Left kidney (tissue), 2 donors: ENCODE measurements around the gene PAQR6. TPM values are rescaled to one million over a fixed set of nuclear protein-coding genes. Genes with fewer than 3 reads are reported as not detected.

ENCODE experiments used
- DNase-seq: peaks from one replicate; pipeline ENCODE4 v3.0.0-alpha.2; 2013
- polyA plus RNA-seq: library from polyadenylated mRNA; unstranded; fragments of 120-200 nt; gene quantifications from one replicate; pipeline ENCODE4 v1.2.1, GENCODE V29; 2013; ENCODE audit not compliant: insufficient read length

Gene PAQR6
- polyA plus RNA-seq, 1 donor = 6.0 TPM

- DNase-seq = no peak
Observed at GRCh38 chr1:156263288-156263655, 15.4 kb upstream of the PAQR6 start.

GRCh38 chr1:156262461-156263287 lies 14.8 kb upstream of the PAQR6 start:
- DNase-seq = no peak

- DNase-seq = no peak
Observed at GRCh38 chr1:156260896-156261295, 13.0 kb upstream of the PAQR6 start.

- DNase-seq = no peak
Observed at GRCh38 chr1:156259805-156260204, 11.9 kb upstream of the PAQR6 start.

- no peak for DNase-seq
Observed at GRCh38 chr1:156258859-156259258, 11.0 kb upstream of the PAQR6 start.

GRCh38 chr1:156257711-156258110 lies 9.9 kb upstream of the PAQR6 start:
- no peak for DNase-seq

- no peak for DNase-seq
Observed at GRCh38 chr1:156253634-156254033, 5.8 kb upstream of the PAQR6 start.

- DNase-seq = no peak
Observed at GRCh38 chr1:156251527-156251926, 3.7 kb upstream of the PAQR6 start.

- no peak for DNase-seq
Observed at GRCh38 chr1:156249593-156249992, 1.7 kb upstream of the PAQR6 start.

GRCh38 chr1:156248323-156248683 lies 447 bp upstream of the PAQR6 start:
- DNase-seq = no peak

GRCh38 chr1:156246781-156247459 lies 936 bp downstream of the PAQR6 start:
- DNase-seq = no peak

GRCh38 chr1:156246241-156246780 lies 1.5 kb downstream of the PAQR6 start:
- no peak for DNase-seq

- peak; percentile 34 for DNase-seq
Observed at GRCh38 chr1:156245451-156246232, 2.2 kb downstream of the PAQR6 start.

- DNase-seq = no peak
Observed at GRCh38 chr1:156244712-156245111, 3.1 kb downstream of the PAQR6 start.

- DNase-seq = no peak
Observed at GRCh38 chr1:156244126-156244525, 3.7 kb downstream of the PAQR6 start.

- DNase-seq = no peak
Observed at GRCh38 chr1:156242738-156243137, 5.1 kb downstream of the PAQR6 start.

- DNase-seq = no peak
Observed at GRCh38 chr1:156241926-156242325, 5.9 kb downstream of the PAQR6 start, which contains the start of gene BGLAP. BGLAP (plus strand) TSS chr1:156242184; CDS start chr1:156242232, 48 bp downstream.

- DNase-seq = no peak
Observed at GRCh38 chr1:156241311-156241811, 6.5 kb downstream of the PAQR6 start.

GRCh38 chr1:156238248-156238647 lies 9.6 kb downstream of the PAQR6 start:
- DNase-seq = no peak

GRCh38 chr1:156236164-156236563 lies 11.7 kb downstream of the PAQR6 start:
- DNase-seq = no peak

- DNase-seq = no peak
Observed at GRCh38 chr1:156233426-156234127, 14.3 kb downstream of the PAQR6 start.
